NCI-H1694 (cell line): Measurements from ENCODE around the gene MTMR4.
"Not testable (repeated sequence)": the region's sequence is repeated elsewhere in the genome, so short reads cannot be mapped to it uniquely, and the experiment has no call there.

Experiments
- DNase-seq: peaks from one replicate; lab custom pipeline; 2025; lab: John Stamatoyannopoulos, UW

Gene MTMR4

DNA sequence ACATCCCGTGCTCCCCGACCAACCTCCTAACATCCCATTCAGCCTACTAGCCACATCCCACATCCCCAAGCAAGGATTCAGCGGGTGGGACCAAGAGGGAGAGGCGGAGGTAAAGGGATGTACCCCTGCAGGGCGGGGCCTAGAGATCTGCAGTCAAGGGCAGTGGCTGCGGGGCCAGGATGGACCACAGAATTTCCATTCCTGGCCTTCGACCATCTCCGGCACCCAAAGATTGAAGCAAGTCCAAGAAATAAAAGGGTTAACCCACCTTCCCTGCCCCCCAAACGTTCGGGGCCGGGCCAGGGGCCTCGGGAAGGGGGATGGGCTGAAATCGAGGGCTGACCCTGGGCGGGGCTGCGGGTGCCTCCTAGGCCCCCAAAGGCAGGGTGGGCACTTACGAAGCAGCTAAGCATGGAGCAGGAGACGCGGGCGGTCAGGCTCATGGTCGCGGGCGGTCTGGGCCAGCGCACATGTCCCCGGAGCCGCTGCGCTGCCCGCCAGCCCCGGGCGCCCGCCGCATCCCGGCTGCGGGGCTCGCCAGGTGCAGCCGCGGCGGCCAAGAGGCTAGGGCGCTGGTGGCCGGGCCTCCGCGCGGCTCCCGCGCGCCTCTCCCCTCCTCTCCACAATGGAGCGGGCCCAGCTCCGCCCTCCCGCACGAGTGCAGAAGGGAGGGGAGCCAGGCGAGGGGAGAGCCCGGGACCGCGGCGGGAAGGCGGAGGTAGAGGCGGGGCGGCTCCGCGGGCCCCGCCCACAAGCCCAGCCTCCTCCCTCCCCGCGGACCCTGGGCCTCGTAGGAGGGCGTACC, at the start of gene MTMR4:
Gene MTMR4 (minus strand): TSS at position 674 of the 805 bp plus-strand sequence. CDS start 231 bp downstream, at position 443.
- DNase-seq = peak; percentile 72

DNA sequence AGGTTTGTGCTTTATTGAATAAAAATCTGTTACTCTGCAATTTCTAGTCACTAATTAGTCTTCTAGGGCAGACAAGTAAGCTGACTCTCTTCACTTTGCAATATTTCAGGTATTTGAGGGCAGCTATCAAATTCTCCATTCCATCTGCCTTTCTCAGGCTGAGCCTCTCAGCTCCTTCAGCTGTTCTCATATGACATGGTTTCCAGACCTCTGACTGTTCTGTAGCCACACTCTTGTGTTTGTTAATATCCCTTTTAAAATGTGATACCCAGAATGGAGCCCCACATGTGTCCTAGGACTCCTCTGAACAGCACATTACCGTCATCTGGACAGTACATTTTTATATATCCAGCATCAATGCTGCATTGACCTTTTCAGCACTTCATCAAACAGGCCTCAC, 46.1 kb upstream of the MTMR4 start:
- DNase-seq = no peak

DNA sequence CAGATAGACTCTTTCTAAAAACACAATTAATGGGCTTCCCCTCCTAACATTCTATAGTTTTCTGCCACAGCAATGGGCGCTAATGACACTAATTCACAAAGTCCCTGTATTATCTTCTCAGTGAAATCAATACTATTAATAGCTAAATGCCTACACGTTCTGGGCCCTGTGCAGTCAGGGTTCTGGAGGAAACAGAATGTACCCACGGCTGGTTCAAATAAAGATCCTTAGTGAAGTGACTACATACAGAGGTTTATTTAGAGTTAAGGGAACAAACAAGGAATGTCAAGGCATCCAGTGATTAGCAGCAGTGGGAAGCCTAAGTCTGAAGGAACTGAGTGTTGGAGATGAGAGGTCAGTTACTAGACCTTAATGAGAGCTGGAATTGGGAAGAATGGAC, 43.5 kb upstream of the MTMR4 start:
- DNase-seq = no peak

DNA sequence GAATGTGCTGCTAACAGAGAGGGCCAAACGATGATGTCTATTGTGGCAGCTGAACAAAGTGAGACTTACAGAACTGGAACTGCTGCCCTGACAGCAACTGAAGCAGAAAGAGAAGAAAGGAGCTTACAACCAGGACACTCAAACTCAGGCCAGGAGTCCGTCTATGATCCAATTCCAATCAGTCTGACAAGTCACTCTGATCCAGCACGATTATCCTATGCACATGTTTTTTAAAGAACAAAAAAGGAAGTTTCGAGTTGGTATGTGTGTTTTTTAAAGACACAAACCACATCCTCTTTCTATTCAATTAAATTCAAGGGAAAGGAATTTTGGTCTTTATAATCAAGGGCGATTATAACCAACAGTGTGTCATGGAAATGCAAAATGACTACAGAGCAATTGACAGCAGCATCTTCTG, 42.4 kb upstream of the MTMR4 start:
- no peak for DNase-seq

DNA sequence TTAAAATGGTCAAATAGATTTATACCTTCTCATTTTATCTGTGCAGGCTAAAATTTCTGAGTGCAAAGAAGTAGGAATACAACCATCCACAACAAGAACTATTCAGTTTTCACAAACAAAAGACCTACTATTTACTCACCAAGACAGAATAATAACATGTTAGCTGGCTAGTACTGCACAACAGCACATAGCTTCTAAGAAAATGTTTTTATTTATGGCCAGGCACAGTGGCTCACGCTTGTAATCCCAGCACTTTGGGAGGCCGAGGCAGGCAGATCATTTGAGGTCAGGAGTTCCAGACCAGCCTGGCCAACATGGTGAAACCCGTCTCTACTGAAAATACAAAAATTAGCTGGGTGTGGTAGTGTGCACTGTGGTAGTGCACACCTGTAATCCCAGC, 40.7 kb upstream of the MTMR4 start:
- not testable (repeated sequence) for DNase-seq

DNA sequence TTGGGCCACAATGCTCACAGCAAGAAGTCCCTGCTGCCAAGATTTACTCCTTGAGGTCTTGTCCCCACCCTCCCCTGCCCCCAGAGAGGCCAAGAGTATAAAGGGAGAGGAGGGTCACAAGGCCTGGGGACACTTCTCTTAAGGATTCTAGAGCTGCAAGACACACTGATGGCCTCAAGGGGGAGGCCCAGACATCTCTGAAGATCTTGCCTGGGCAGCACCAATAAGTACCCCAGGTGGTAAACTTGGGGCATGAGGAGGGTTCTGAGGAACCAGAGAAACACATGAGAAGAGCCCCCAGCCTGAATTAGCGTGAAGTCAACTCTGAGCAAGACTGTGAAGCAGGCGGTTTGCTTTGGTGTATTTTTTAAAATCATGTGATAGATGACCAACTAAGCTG, 26.8 kb upstream of the MTMR4 start:
- DNase-seq = no peak

DNA sequence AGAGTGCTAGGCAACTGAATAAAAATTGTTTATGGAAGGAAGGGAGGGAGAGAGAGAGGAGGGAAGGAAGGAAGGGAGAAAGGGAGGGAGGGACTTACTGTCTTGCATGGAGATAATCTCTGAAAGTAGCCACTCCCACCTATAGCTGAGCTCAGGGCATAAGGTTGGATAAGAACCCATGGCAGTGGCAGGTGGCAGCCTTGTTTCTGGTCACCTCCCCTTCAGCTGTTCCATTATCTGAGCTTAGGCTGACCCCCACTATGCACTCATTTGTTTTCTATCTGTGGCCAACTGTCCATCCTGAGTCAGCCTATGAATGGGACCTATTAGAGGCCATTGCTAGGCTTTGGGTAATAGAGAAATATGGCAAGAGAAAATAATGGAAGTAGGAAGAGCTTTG, 25.3 kb upstream of the MTMR4 start:
- no peak for DNase-seq

DNA sequence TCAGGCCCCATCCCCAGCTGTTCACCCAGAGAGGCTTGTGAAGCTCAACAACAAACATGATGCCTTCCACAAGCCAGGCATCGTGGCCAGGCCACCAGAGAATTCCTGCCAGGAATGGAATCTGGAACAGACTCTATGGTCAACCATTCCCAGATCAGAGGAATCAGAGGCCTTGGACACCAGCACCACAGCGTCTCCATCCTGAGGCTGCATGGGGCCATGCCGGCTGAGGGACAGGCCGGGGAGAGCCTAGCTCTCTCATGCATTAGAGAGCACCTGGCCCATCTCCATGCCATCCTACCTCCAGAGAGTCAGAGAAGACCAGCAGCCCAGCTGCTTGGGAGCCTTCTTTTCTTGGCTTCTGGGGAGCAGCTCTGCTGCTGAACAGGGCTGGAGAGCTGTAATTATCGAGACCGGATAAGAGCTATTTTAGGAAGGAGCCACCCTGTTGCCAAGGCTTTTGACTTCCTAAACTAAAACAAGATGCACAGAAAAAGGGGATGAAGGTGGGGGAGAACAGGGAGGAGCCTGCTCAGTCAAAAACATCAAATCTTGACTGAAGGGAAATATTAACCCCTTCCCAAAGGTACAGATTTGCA, 24.5 kb upstream of the MTMR4 start:
- no peak for DNase-seq

DNA sequence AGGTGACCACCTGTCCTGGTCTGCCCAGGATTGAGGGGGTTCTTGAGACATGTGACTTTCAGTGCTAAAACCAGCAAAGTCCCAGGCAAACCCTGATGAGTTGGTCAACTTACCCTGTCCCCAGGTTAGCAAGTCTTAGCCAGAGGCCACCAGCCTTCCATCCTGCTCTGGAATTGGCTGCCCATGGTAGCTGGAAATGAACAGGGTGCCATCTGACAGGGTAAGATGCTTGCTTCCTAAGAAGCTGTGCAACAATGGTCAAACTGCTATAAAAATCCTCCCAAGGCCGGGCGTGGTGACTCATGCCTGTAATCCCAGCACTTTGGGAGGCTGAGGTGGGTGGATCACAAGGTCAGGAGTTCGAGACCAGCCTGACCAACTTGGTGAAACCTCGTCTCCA, 22.8 kb upstream of the MTMR4 start:
- no peak for DNase-seq

DNA sequence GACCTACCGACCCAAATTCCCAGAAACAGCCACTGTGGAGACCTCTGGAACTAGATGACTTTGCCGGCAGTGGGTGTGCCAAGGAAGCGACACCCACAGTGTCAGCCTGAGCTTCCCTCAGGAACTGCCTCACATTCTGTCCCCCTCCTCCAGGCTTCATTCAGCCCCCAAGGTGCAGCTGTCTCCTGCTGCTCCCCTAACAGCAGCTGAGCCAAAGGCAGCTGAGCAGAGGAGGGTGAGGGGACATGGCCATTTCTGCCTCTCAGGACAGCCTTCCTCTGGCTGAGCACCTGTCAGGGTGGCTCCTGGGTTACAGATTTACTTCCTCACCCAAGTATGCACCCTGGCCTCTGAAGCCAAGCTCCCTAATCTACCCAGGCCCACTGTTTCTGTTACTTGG, 22.1 kb upstream of the MTMR4 start:
- no peak for DNase-seq

DNA sequence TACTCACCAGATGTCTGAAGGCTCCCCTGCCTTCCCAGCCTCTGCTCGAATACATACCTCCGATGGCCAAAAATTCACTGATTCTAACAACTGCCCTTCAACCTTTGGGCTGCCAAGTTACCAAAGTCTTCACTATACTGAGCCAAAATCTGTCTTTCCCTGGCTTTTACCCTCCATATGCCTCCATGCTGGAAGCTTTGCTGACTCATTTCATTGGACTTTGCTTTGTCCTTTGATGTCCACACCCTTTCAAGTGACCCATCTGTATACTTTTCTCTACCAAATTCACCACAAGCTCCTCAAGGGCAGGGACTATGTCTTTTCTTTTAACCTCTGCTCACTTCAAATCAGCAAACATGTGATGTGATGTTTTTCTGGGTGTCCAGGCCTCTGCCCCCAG, 21.0 kb upstream of the MTMR4 start:
- no peak for DNase-seq

DNA sequence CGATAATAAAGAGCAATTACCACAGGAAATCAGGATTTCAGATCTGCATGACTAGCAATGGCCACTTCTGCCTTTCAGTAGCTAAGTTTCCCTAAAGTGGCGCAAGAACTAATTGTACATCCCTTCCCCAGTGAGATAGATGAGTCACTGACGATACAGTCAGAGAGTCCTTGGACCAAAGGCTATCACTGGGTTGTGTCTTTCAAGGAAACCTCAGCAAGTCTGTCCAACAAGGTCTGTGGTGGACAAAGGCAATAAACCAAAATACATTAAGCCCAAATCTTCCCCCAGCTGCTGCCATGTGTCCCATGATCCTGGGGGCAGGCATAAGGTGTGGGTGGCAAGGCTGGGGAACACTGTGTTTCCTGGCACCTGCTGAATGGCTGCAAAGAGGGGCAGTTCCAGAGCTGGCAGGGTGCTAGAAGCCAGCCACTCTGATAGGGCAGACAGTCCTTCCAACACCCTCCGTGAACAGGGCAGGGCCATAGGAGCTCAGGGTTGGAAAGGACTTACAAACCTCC, 20.5 kb upstream of the MTMR4 start:
- DNase-seq = no peak

DNA sequence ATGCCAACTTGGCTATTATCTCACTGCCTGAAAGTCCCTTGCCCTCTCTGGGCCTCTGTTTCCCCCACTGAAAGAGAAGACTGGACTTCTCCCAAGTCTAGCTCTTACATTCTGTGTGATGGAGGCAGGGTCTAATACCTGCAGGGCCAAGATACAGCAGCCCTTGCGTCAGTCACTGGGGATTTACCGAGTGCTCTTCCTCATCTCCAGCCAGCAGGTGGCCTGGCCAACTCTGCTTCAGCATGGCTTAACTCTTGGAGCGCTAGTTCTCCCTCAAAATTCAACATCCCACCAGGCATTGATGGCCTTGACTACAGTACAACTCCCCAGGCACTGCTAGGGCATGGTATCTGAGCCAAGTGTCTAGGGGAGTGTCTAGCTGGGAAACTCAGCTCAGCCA, 19.9 kb upstream of the MTMR4 start:
- no peak for DNase-seq

DNA sequence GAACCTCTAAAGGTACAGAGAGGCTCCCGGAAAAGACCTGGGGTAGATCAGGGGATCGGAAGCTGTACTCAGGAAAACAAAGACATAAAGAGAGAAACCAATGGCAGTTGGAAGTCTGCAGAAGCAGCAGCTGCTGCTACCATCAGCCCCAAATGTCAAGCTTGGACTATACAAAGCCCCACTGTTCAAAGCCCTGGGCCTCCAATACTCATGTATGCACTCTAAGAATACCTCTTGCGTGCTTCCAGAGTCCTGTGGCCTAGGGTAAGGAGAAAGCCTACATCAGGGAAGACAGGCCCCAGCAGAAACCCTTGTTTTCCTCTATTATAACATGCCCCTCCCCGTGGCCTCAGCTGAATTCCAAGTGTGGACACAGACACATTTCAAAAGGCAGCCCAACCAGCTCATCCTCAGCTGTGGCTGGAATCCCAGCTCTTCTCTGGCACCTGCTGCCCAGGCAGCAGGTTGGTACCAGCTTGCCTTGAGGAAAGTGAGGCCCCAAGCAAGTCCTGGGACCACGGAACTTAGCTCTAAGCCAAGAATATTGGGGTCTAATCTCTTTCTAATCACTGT, 19.3 kb upstream of the MTMR4 start:
- DNase-seq = no peak

DNA sequence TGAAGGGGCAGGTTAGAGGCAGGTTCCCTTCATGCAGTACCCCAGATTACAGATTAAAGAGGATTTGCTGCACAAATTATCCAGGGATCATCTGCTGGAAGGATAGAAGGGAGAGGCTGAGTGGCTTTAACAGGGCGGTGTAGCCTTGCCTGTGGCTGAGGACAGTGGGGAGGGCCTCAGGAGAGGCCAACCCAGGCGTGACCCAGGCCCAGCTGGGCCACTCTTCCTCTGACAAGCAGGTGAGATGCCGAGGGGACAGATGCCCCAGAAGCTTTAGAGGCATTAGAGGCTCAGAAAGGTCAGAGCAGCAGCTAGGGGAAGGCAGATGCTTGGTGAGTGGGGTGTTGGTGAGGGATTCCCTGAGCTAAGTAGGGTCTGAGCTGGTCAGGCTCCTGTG, 18.1 kb upstream of the MTMR4 start:
- no peak for DNase-seq

DNA sequence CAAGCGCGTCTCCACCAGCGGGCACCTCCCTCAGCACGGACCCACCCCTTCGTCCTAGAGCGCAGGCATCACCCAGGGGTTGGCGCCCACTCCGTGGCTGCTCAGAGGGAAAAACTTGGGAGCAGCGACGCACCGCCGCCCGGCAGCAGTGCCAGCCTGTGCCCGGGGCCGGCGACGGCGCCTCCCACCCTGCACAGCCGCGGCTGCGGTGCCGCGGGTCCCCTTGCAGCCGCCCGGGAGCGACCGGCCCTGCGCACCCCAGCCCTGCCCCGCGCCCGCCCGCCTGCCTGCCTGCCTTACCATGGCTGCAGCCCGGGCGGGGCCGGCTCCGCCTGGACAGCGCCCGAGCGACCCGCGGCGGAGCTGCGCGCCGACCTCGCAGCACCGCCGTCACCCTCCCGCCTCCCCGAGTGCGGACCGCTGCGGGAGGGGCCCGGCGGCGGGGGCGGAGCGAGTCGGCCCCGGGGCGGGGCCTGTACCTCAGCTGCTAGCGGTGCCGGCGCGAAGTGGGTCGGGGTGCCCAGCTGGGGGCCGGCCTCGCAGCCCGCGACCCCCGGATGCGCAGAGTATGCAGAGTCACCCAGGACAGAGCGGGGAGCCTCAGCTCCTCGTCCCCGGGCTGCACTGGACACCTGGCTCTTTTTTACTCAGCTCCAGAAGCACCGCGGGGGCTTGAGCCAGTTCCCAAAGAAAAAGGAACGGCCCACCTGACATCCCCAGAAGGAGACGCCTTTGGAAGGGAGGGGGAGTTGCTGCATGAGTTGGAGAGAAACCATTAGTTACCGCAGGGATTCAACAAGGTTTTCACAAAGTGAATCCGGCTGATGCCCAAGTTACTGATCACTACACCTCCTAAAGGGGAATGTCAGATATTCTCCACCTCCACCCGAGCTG, 17.5 kb upstream of the MTMR4 start:
- DNase-seq = no peak

DNA sequence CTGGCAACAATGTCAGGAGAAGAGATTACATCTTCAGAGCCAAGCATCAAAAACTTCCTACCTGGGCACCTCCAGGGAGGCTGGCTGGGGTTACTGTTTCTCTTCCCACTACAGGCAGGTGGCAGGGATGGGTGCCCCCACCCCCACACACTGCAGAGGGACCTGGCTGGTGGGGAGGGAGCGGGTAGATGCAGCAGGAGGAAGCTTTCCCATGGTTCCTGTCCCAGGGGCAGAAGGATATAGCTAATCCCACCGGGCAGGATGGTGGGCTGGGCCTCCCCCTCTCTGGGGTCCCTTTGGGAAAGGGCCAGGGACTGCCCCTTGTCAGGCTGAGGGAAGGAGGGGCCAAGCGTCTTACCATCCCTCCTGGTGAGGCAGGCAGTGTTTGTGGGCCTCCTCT, 16.7 kb upstream of the MTMR4 start:
- DNase-seq = no peak

DNA sequence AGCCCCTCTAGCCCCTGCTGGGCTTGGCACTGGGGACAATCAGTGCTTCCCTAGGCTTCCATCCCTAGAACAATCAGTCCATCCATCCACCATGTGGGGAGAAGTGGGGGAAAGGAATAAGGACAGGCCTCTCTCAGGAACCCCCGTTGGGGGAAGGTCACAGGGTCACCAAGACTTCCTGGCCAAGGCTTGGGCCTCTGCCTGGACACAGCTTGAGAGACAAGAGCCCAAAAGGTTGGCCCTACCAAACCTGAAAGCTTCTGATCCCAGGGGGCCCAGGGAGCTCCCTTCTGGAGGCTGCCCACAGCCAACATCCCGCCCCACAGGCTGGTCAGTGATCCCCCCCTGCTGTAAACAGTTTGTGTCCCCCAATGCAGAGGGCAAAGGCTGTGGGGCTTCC, 16.2 kb upstream of the MTMR4 start:
- no peak for DNase-seq

DNA sequence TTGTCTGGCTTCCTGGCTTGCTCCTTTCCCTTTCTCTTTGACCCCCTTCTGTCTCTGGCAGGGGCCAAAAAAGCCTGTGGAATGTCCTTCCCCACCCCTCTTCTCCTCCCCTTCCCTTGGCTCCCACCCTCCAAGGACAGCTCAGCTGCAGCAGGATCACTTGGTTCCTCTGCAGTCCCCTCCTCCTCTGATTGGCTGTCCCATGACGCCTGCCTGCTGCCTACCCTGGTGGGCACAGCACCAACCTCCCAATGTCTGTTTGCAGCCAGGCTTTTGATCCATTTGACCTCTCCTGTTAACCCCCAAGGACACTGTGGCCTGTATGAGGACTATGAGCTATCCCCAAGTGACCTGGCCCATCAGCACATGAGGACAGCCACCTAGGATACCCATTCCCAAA, 14.8 kb upstream of the MTMR4 start:
- no peak for DNase-seq

DNA sequence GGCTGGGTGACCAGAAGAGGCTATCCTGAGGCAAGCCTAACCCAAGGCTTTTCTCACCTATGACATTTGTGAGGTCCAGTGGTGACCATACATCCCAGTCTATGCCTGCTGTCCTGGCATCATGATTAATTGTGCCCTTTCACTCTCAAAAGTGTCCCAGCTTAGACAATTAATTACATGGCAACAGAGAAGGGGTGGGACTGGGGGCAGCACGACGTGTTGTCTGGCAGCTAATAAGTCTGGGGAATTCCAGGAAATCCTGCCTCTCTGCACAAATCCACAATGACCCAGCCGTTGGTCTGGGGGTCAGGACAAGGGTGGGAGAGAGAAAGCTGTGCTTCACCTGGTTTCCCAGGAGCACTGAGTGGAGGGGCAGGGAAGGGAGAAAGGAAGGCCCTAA, 14.0 kb upstream of the MTMR4 start:
- DNase-seq = no peak

DNA sequence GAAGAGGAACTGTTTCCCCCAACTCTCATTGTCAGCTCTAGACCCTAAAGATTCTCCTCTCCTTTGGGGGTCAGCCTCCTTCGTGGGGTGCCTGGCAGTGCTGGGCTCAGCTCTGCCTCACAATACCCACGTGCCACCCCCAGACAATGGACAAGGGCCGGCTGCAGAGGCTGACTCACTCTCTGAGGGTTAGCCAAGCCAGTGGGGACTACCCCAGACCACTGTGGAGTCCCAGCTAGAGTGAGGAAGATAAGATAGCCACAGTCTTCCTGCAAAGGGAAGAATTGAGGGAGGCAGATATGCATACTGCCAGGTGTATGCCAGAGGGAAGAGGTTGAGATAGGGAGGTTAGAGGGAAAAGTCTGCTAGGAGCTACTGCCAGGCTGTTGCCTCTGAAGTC, 13.5 kb upstream of the MTMR4 start:
- DNase-seq = no peak

DNA sequence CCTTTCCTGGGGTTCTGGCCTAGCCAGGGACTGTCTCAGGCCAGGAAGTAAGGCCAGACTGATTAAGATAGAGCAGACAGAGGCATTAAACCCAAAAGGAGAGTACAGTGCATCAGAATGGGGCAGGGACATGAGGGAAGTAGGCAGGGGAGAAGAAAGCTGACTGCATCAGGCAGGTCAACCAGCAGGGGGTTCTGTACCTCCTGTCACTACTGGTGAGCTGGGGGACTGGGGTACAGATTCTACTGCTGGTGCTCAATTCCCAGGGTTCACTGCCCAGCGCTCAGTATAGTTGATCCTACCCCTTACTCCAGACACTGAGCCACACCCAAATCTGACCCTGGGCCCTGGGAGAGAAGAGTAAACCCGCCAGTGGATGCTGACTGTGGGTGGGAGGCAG, 12.9 kb upstream of the MTMR4 start:
- no peak for DNase-seq
